Panc1 (cell line): ENCODE results near the gene DPYSL5.

ENCODE experiments used
- POLR2AphosphoS5 ChIP-seq: IDR thresholded peaks from 2 replicates; pipeline ENCODE4 v1.6.1; 2012; ENCODE audit warnings: mild to moderate bottlenecking, low read depth, low read length, moderate library complexity
- SIN3A ChIP-seq: IDR thresholded peaks from 2 replicates; pipeline ENCODE4 v1.6.1; 2012; ENCODE audit warnings: low read depth, mild to moderate bottlenecking, low read length, moderate library complexity, borderline replicate concordance; ENCODE audit not compliant: insufficient read depth
- TF ChIP-seq, protein P1 (sequence below): fragments of 450-650 bp; IDR thresholded peaks from 2 replicates; pipeline ENCODE4 v1.5.1; 2017; ENCODE audit warnings: mild to moderate bottlenecking

DNA sequence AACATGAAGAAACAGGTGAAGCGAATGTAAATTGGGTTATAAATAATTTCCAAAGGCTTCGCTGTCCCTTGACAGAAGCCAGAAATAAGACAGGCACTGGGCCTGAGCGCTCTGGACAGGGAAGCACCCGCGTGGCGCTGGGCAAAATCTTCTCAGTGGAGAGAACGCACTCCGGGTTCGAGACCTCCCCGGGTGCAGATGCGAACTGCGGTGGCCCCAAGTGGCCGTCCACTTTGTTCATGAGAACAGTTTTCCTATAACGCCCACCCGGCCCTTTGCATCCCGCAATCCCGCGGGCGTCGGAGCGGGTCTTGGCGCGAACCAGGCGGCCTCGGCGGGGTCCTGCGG is 651 bp upstream of the DPYSL5 start:
- TF ChIP-seq, protein P1, sequence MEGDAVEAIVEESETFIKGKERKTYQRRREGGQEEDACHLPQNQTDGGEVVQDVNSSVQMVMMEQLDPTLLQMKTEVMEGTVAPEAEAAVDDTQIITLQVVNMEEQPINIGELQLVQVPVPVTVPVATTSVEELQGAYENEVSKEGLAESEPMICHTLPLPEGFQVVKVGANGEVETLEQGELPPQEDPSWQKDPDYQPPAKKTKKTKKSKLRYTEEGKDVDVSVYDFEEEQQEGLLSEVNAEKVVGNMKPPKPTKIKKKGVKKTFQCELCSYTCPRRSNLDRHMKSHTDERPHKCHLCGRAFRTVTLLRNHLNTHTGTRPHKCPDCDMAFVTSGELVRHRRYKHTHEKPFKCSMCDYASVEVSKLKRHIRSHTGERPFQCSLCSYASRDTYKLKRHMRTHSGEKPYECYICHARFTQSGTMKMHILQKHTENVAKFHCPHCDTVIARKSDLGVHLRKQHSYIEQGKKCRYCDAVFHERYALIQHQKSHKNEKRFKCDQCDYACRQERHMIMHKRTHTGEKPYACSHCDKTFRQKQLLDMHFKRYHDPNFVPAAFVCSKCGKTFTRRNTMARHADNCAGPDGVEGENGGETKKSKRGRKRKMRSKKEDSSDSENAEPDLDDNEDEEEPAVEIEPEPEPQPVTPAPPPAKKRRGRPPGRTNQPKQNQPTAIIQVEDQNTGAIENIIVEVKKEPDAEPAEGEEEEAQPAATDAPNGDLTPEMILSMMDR = no peak
- TF ChIP-seq POLR2AphosphoS5 (no peak), SIN3A (no peak)
